Activated T-helper 1 cell treated with anti-CD3 and anti-CD28 coated beads, Interleukin-12 subunit alpha, Interleukin-12 subunit beta, Interleukin-2, Interleukin-4 antibody, amounts not matched to agents 30 ng/mL and 10 ng/mL and 1 ng/mL, durations not matched to agents 14 hours and 24 hours and 36 hours (primary cell): ENCODE data around the gene FUS. TPM values are rescaled to one million over a fixed set of nuclear protein-coding genes. Genes with fewer than 3 reads are reported as not detected.

ENCODE experiments used
- DNase-seq: peaks from one replicate; pipeline ENCODE4 v3.0.0; 2021; ENCODE audit warnings: low spot score
- H3K27ac Mint-ChIP-seq: one replicate; pipeline ENCODE4 v1.8.0; 2021; ENCODE audit warnings: mild to moderate bottlenecking, mixed read lengths
- H3K27me3 Mint-ChIP-seq: one replicate; pipeline ENCODE4 v1.8.0; 2022; ENCODE audit warnings: mild to moderate bottlenecking, moderate library complexity, mixed read lengths; ENCODE audit not compliant: insufficient read depth
- H3K36me3 Mint-ChIP-seq: one replicate; pipeline ENCODE4 v1.8.0; 2021; ENCODE audit warnings: low read depth, mixed read lengths
- H3K4me1 Mint-ChIP-seq: one replicate; pipeline ENCODE4 v1.8.0; 2021; ENCODE audit warnings: low read depth, mixed read lengths
- H3K4me3 Mint-ChIP-seq: one replicate; pipeline ENCODE4 v1.8.0; 2021; ENCODE audit warnings: mild to moderate bottlenecking, moderate library complexity, mixed read lengths
- H3K9me3 Mint-ChIP-seq: one replicate; pipeline ENCODE4 v1.8.0; 2021; ENCODE audit warnings: mixed read lengths
- intact Hi-C: fragments of 100-400 bp; cut with micrococcal nuclease; formaldehyde crosslinking; loops from one replicate; pipeline ENCODE4 v1.15.1; 2024
- total RNA-seq: library from RNA; stranded (reverse); gene quantifications from 2 replicates; pipeline ENCODE4 v1.2.3, GENCODE V29; 2022

The FUS gene
- total RNA-seq, 1 donor from 2014 or later = 950 TPM

GRCh38 chr16:31221357-31222160 is 41.6 kb downstream of the FUS start:
- H3K27me3 Mint-ChIP-seq = peaks cover 32% of the 10 kb centered on the region

GRCh38 chr16:31223044-31223443 is 43.1 kb downstream of the FUS start:
- intact Hi-C loops = no loop called here
- no peak overlapping the region for H3K4me3 Mint-ChIP-seq

More at GRCh38 chr16:31221357-31222160, 41.6 kb downstream of the FUS start:
- no peaks in the 10 kb centered on the region for H3K36me3 Mint-ChIP-seq
- peaks cover 5% of the 10 kb centered on the region for H3K4me1 Mint-ChIP-seq
- H3K27ac Mint-ChIP-seq = no peak overlapping the region
- H3K9me3 Mint-ChIP-seq = no peaks in the 10 kb centered on the region
- DNase-seq = no peak
- intact Hi-C loops = no loop called here
- no peak overlapping the region for H3K4me3 Mint-ChIP-seq

GRCh38 chr16:31224092-31224955 is 44.4 kb downstream of the FUS start:
- Mint-ChIP-seq H3K9me3 (no peaks in the 10 kb centered on the region), H3K4me1 (no peaks in the 10 kb centered on the region), H3K27me3 (peaks cover 20% of the 10 kb centered on the region), H3K4me3 (no peak overlapping the region), H3K36me3 (no peaks in the 10 kb centered on the region), H3K27ac (no peak overlapping the region)
- intact Hi-C loops = no loop called here
- no peak for DNase-seq

More at GRCh38 chr16:31223044-31223443, 43.1 kb downstream of the FUS start:
- H3K27ac Mint-ChIP-seq = no peak overlapping the region
- H3K27me3 Mint-ChIP-seq = peaks cover 27% of the 10 kb centered on the region
- no peaks in the 10 kb centered on the region for H3K9me3 Mint-ChIP-seq
- H3K36me3 Mint-ChIP-seq = no peaks in the 10 kb centered on the region
- DNase-seq = no peak
- no peaks in the 10 kb centered on the region for H3K4me1 Mint-ChIP-seq

GRCh38 chr16:31225193-31225592 is 45.3 kb downstream of the FUS start:
- Mint-ChIP-seq H3K4me1 (no peaks in the 10 kb centered on the region), H3K27ac (no peak overlapping the region), H3K4me3 (no peak overlapping the region), H3K36me3 (no peaks in the 10 kb centered on the region), H3K9me3 (no peaks in the 10 kb centered on the region), H3K27me3 (peaks cover 20% of the 10 kb centered on the region)
- no peak for DNase-seq
- intact Hi-C loops = no loop called here

GRCh38 chr16:31228206-31228605 is 48.3 kb downstream of the FUS start:
- H3K36me3 Mint-ChIP-seq = no peaks in the 10 kb centered on the region
- H3K27ac Mint-ChIP-seq = no peak overlapping the region
- no peaks in the 10 kb centered on the region for H3K4me1 Mint-ChIP-seq
- intact Hi-C loops = no loop called here
- H3K4me3 Mint-ChIP-seq = no peak overlapping the region
- no peak for DNase-seq
- no peaks in the 10 kb centered on the region for H3K9me3 Mint-ChIP-seq
- peaks cover 2% of the 10 kb centered on the region for H3K27me3 Mint-ChIP-seq

- Mint-ChIP-seq H3K36me3 (no peaks in the 10 kb centered on the region), H3K27ac (no peak overlapping the region), H3K9me3 (no peaks in the 10 kb centered on the region), H3K4me1 (no peaks in the 10 kb centered on the region), H3K4me3 (no peak overlapping the region), H3K27me3 (no peaks in the 10 kb centered on the region)
- DNase-seq = no peak
- intact Hi-C loops = no loop called here
These were observed 49.6 kb downstream of the FUS start for GRCh38 chr16:31229501-31229900.

- Mint-ChIP-seq H3K9me3 (no peaks in the 10 kb centered on the region), H3K27me3 (peaks cover 2% of the 10 kb centered on the region), H3K4me3 (no peak overlapping the region), H3K4me1 (no peaks in the 10 kb centered on the region), H3K36me3 (no peaks in the 10 kb centered on the region), H3K27ac (no peak overlapping the region)
- intact Hi-C loops = no loop called here
- no peak for DNase-seq
These were observed 58.1 kb downstream of the FUS start for GRCh38 chr16:31238041-31238440.

Other genes with a start within 250 kb of the FUS start
- 11.1 and 11.5 TPM in 2 replicates for gene ORAI3, start 231.1 kb upstream of the FUS start, total RNA-seq
- 34.0 and 38.8 TPM in 2 replicates for gene SETD1A, start 222.4 kb upstream of the FUS start, total RNA-seq
- 2.1 and 3.3 TPM in 2 replicates for gene HSD3B7, start 194.9 kb upstream of the FUS start, total RNA-seq
- gene STX1B, start 169.5 kb upstream of the FUS start, total RNA-seq = 0.34 and 0.49 TPM in 2 replicates
- gene STX4, start 146.6 kb upstream of the FUS start, total RNA-seq = 56.4 and 58.7 TPM in 2 replicates
- 14.9 and 15.1 TPM in 2 replicates for gene ZNF668, start 105.9 kb upstream of the FUS start, total RNA-seq
- gene ZNF646, start 105.7 kb upstream of the FUS start, total RNA-seq = 25.3 and 26.1 TPM in 2 replicates
- gene PRSS53, start 91.2 kb upstream of the FUS start, total RNA-seq = 3.1 and 4.7 TPM in 2 replicates
- gene VKORC1, start 85.3 kb upstream of the FUS start, total RNA-seq = 47.3 and 53.0 TPM in 2 replicates
- 43.6 and 44.8 TPM in 2 replicates for gene BCKDK, start 71.8 kb upstream of the FUS start, total RNA-seq
- 55.4 and 58.2 TPM in 2 replicates for gene KAT8, start 62.5 kb upstream of the FUS start, total RNA-seq
- not detected in 2 replicates for gene PRSS8, start 44.4 kb upstream of the FUS start, total RNA-seq
- gene PRSS36, start 30.1 kb upstream of the FUS start, total RNA-seq = 0.27 and 0.34 TPM in 2 replicates
- 20.9 and 21.2 TPM in 2 replicates for gene PYCARD, start 22.6 kb downstream of the FUS start, total RNA-seq
- 0.10 and 0.15 TPM in 2 replicates for gene TRIM72, start 34.0 kb downstream of the FUS start, total RNA-seq
- not detected in 2 replicates for gene PYDC1, start 37.0 kb downstream of the FUS start, total RNA-seq
- gene ITGAM, start 79.8 kb downstream of the FUS start, total RNA-seq = 14.2 and 16.8 TPM in 2 replicates
- 63.8 and 65.0 TPM in 2 replicates for gene ITGAX, start 175.0 kb downstream of the FUS start, total RNA-seq
- gene ITGAD, start 213.2 kb downstream of the FUS start, total RNA-seq = not detected in 2 replicates
- not detected in 2 replicates for gene COX6A2, start 248.2 kb downstream of the FUS start, total RNA-seq